Vagina (tissue), 2 donors: ENCODE data around the gene ATXN10.

ENCODE experiments used
- CTCF ChIP-seq, 3 experiments: fragments of 450-650 bp in 2 of 3; fragments of 200-600 bp in 1 of 3; sonication (generic) in 1 of 3; IDR thresholded peaks; one replicate each; pipeline ENCODE4 v1.5.1; 2017 to 2019; ENCODE audit warnings: antibody characterized with exemption in 3 of 3, mild to moderate bottlenecking in 2 of 3, moderate library complexity in 2 of 3
- POLR2A ChIP-seq, 2 donors: fragments of 450-650 bp; IDR thresholded peaks; one replicate each; pipeline ENCODE4 v1.6.1; 2017; ENCODE audit warnings: antibody characterized with exemption in 2 of 2, mild to moderate bottlenecking in 2 of 2, moderate library complexity in 2 of 2
- POLR2AphosphoS5 ChIP-seq, 2 donors: sonication (generic); formaldehyde crosslinking; IDR thresholded peaks; one replicate each; pipeline ENCODE4 v1.9.0; 2017; ENCODE audit warnings: antibody characterized with exemption in 2 of 2, mild to moderate bottlenecking in 2 of 2, low read depth in 1 of 2; ENCODE audit not compliant: insufficient read depth in 1 of 2

- TF ChIP-seq POLR2AphosphoS5 (IDR thresholded peaks at IDR 0.05; ENCODE audit: insufficient read depth in 1 of 2, low read depth in 1 of 2) (no peak), CTCF (IDR thresholded peaks at IDR 0.05) (no peak), POLR2A (IDR thresholded peaks at IDR 0.05) (no peak)
Observed at GRCh38 chr22:45859231-45860161, 187.9 kb downstream of the ATXN10 start.
